HG03108 (cell line): Measurements from ENCODE around the gene ACTN1.
A peak's percentile ranks its signal among the peaks of the same experiment; 100 is the strongest.
"Not testable (repeated sequence)": the region's sequence is repeated elsewhere in the genome, so short reads cannot be mapped to it uniquely, and the experiment has no call there.

ENCODE experiments used
- ATAC-seq: cut with Tn5 transposase; IDR thresholded peaks from one replicate; pipeline ENCODE4 v1.9.1; 2021; ENCODE audit warnings: moderate library complexity; ENCODE audit not compliant: unreplicated experiment

The ACTN1 gene

DNA sequence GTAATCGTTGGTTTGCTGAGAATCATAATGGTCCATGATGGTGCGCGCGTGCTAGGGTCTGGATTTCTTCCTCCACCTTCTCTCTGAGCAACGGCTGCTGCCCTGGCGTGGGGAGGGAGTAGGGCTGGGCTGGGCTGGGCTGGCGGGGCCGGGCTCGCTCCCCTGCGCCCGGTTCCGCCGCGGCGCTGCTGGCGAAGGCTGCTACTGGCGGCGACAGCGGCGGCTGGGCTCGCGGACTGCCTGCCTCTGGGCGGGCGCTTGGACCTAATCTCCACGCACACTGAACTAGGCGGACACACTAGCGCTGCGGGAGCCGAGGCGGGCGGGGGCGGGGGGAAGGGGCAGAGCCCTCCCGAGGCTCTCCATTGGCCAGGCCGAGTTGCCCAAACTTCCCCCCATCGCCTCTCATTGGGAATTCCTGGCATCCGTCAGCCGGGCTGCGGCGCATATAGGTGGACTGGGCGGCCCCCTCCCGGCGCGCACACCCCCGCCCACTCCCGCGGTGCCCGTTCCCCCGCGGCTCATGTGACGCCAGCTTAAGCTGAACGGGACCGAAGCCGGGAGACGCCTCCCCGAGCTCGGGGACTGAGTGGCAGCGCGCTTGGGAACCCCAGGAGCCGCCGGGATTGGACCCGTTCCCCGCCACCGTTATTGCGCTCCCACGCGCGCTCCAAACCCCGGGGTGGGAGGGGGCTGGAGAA, at the start of gene ACTN1:
Gene ACTN1 (minus strand): TSS at position 282 of the 701 bp plus-strand sequence. CDS start 246 bp downstream, at position 36.
- ATAC-seq: peak; percentile 45

- ATAC-seq: no peak
Measured at GRCh38 chr14:69027242-69027913, 48.3 kb upstream of the ACTN1 start.

DNA sequence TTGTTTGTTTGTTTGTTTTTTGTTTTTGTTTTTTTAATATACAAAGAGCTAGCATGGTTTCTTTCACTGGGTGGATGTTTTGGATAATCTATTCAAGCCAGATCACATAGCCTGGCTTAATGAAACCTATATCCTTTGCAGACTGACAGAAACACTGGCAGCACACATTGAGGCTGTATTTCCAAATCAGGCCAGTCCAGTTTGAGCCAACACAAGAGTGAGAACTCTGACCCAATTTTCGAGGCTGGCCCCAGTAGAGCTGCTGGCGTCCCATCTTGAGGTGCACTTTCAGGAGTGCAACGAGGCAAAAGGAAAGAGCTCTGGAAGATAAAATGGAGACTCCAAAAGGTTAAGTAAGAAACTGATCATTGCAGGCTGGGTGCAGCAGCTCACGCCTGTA, 43.9 kb upstream of the ACTN1 start:
- ATAC-seq: no peak

DNA sequence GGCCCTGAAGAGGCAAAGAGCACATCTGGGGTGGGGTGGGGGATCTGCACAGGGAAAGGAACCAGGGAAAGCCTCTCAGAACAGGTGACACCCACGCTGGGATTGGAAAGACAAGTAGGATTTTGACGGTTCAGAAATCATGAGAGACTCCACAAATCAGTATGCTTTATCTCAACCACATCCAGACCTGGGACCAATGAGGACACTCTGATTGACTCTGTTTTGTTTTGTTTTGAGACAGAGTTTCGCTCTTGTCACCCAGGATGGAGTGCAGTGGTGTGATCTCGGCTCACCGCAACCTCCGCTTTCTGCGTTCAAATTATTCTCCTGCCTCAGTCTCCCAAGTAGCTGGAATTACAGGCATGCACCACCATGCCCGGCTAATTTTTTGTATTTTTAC, 43.0 kb upstream of the ACTN1 start:
- ATAC-seq: not testable (repeated sequence)

GRCh38 chr14:69017706-69018105, 38.6 kb upstream of the ACTN1 start:
- no peak for ATAC-seq

GRCh38 chr14:69014829-69015259, 35.7 kb upstream of the ACTN1 start:
- ATAC-seq: no peak

GRCh38 chr14:69013943-69014782, 35.1 kb upstream of the ACTN1 start:
- no peak for ATAC-seq

GRCh38 chr14:69012256-69012953, 33.3 kb upstream of the ACTN1 start:
- ATAC-seq: no peak

- ATAC-seq: no peak
Measured at GRCh38 chr14:69010648-69011047, 31.5 kb upstream of the ACTN1 start.

GRCh38 chr14:69008421-69008884, 29.4 kb upstream of the ACTN1 start:
- ATAC-seq: no peak

GRCh38 chr14:69006346-69006745, 27.2 kb upstream of the ACTN1 start:
- no peak for ATAC-seq

DNA sequence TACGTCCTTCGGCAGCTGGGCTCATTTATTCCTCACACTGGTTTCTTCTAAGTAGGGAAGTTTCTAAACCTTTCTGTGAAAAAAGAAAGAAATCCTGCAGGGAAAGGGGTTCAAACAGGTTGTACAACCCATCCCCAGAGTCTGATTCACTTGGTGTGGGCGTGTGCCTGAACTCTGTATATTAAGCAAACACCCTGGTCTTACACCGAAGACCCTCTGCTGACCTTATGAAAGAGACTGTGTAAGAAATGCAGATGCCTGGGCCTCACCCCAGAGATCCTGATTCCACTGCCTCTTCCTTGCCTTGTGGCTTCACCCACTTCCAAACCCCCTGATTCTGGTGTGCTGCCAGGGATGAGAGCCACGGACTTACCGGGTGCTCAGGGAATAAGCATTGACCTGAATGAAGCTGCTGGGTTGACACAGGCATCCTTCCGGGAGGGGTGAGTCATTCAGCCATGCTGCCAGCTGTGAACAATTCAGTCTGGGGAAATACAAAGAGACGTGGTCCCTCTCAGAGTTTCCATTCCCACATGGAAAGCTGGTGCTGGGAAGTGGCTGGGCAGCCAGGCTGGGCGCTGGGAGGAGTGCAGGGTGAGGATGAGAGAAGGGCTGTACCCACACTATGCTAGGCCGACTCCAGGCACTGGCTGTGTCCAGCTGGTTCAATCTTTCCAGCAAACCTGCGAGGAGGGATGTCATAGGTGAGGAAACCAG, 26.5 kb upstream of the ACTN1 start:
- no peak for ATAC-seq

DNA sequence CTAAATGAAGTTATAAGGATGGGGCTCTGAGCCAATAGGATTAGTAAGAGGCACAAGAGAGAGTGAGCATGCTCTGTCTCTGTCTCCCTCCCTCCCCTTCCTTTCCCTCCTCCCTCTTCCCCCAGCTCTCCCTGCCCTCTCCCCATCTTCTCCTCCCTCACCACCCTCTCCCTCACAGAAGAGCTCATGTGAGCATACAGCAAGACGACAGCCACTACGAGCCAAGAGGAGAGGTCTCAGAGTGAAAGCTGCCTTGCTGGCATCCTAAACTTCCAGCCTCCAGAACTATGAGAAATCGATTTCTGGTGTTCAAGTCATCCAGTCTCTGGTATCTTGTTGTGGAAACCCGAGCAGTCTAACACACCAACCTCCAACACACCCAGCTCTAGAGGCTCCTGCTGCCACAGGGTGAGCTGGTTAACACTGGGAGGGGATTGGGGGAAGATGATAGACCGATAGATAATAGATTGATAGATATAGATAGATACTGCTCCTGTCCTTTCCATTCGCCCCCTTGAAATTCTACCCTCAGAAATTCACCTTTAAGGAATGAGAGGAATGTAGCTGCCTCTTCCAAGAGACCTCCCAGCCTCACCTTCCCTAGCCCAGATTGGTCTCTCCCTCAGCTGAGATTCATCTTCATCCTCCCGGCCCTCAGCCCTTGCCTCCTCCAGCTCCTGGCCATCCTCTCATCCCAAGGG, 25.8 kb upstream of the ACTN1 start:
- ATAC-seq: no peak

DNA sequence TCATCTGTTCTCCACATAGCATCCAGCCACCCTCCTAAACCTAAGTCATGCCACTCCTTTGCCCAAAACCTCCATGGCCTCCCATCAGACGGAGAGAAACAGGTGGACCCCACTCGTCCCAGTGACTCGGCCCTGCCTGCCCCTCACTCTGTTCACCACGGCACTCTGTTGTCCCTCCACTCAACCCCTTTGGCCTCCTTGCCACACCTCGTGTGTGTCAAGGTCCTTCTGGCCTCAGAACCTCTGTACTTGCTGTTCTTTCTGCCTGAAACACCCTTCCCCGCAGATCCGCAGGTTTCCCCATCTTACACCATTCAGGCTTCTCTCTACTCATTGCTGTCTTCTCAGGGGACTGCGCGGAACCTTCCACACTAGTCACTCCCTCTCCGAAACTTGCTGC, 24.5 kb upstream of the ACTN1 start:
- ATAC-seq: no peak

- no peak for ATAC-seq
Measured at GRCh38 chr14:69002069-69002468, 23.0 kb upstream of the ACTN1 start.

DNA sequence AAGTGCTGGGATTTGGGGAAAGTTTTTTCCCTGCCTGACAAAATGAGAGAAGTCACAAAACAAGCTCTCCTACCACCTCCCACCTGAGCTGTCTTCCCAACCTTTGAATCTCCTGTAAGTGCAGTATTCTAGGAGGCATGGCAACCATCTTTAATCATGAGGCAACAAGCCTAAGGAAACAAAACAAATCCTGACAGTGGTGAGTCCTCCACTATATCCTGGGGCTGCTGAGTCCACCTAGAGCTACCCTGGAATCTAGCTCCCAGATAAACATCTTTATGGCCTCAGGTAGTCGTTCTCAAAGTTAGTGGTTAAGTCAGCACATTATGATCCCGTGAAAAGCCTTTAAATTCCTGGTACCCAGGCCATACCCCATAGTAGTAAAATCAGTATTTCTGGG, 22.3 kb upstream of the ACTN1 start:
- no peak for ATAC-seq

GRCh38 chr14:68998062-68998461, 19.0 kb upstream of the ACTN1 start:
- no peak for ATAC-seq

GRCh38 chr14:68995731-68996130, 16.6 kb upstream of the ACTN1 start:
- no peak for ATAC-seq

DNA sequence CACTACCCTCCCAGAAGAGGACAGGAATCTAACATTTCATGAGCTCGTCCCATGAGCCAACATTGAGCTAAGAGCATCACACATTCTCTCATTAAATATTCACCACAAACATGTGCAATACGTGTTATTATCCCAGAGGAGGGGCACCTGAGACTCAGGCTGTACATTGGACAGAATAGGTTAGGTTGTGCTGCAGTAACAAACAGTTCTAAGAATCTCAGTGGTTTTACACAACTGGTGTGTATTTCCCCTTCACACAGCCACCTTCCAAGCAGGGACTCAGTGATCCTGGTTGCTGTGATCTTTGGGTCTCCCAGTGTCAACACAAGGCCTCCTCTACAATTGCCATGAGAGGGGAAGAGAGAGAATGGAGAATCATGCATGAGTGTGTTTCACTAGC, 15.0 kb upstream of the ACTN1 start:
- ATAC-seq: no peak

DNA sequence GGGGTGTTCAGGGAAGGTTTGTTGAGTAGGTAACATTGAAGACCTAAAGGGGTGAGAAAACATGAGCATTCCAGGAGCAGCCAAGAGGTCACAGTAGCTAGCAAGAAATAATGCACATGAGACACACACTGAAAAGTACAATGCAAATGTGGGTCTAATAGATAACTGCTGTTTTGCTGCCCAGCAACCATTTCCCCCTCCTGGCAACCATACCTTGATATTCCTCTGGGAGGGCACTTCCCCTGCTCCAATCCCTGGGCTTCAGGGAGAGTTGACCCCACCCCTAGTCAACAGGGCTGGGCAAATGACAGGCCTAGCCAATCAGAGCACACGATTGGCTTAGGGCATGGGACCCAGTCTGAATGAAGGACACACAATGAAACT, 8.5 kb upstream of the ACTN1 start:
- ATAC-seq: no peak
